Measurements from ENCODE around the gene IZUMO4. TPM values are rescaled to one million over a fixed set of nuclear protein-coding genes. Genes with fewer than 3 reads are reported as not detected.

Gene IZUMO4
- total and polyA plus RNA-seq, 7 experiments from 2014 or later, result 0.73 to 26.8 (median 15.4) TPM

DNA sequence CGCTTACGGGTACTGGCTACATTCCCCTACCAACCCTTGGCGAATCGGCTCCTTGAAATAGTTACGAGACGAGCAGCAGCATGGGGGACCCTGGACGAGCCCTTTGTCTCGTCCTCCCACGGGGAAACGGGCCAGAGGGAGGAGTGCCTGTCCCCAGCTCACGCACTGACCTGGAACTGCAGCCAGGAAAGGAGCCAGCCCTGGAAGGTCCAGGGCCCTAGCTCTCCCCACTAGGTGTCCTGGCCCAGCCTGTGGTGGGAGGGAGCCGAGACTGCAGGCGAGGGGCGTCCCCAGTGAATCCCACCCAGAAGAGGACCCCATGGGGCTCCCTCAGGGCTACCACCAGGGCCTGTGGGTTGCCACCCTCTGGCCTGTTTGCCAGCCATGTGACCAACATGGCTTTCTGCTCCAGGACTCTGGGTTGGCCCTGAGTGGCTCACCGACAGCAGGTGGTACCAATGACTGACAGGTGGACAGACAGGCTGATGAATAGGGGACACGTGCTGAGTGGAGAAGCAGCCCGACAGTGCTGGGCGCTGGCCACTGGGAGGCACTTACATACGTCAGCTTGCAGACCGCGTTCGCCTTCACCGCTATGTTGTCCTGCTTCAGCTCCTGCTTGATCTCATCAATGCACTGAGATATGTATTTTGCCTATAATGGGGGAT lies 41.5 kb downstream of the IZUMO4 start:
- intact Hi-C loops (cut with micrococcal nuclease), result no loop called here
- peaks cover 0 to 49% (median 7%) of the 10 kb centered on the region in 3 experiments for H3K36me3 ChIP-seq (ENCODE audit: control insufficient read depth in 2 of 3, insufficient read depth in 3 of 3, low read length in 3 of 3)
- H3K27ac ChIP-seq (ENCODE audit: low read depth, low read length), result no peak overlapping the region
- Mint-ChIP-seq H3K27me3 (no peaks in the 10 kb centered on the region), H3K36me3 (peaks cover 0 to 8% (median 2%) of the 10 kb centered on the region in 5 donors), H3K9me3 (no peaks in the 10 kb centered on the region), H3K27ac (no peak overlapping the region), H3K4me1 (peaks cover 0 to 8% (median 5%) of the 10 kb centered on the region in 7 donors), H3K4me3 (no peak overlapping the region)
- no peak overlapping the region for H3K4me3 ChIP-seq (ENCODE audit: low read length)
- POLR2A ChIA-PET, result no interaction called here
- CTCF ChIA-PET, result no interaction called here
- ATAC-seq (no peak), DNase-seq (no peak)
- H3K4me1 ChIP-seq (ENCODE audit: control insufficient read depth in 2 of 2, insufficient read depth in 2 of 2, low read length in 2 of 2), result no peaks in the 10 kb centered on the region
- H3K27me3 ChIP-seq (ENCODE audit: control insufficient read depth in 2 of 2, insufficient read depth in 2 of 2, low read length in 2 of 2), result no peaks in the 10 kb centered on the region
- H3K9me3 ChIP-seq (ENCODE audit: control insufficient read depth in 2 of 3, low read length in 3 of 3), result no peaks in the 10 kb centered on the region

DNA sequence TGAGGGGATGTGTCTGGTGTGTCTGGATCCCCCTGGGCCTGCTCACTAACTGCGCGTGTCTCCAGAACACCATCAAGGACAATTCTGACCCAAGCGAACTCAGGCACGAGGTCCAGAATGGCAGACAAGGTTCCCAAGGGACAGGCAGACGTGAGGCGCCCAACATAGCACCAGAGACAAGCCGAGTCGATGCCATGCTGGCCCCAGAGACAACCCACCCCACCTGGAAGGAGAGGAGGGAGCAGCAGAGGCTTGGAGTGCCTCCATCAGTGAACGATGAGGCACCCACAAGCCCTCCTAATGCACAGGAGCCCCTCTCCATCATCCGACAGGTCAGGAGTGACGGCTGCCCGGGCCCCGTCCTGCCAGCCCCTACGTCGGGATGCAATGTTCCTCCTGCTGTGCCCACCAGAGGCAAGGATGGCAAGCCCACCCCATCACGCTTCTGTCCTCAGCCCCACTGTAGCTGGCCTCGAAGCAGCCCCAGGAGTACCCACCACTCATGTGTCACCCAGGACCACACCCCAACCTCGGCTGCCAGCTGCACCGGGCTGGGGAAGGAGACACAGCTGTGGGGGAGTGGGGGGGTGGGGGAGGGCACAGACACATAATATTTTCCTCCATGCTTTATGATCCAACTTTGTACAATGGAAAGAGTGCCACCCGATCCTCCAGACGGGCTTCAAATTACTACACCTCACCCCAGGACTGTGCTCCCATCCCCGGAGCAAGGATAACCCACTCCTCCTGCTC lies 42.8 kb downstream of the IZUMO4 start:
- Mint-ChIP-seq H3K27ac (no peak overlapping the region), H3K4me3 (no peak overlapping the region), H3K9me3 (no peaks in the 10 kb centered on the region), H3K4me1 (peaks cover 0 to 21% (median 9%) of the 10 kb centered on the region in 7 donors), H3K27me3 (no peaks in the 10 kb centered on the region), H3K36me3 (peaks cover 0 to 7% (median 2%) of the 10 kb centered on the region in 5 donors)
- Histone ChIP-seq H3K4me1 (ENCODE audit: control insufficient read depth in 2 of 2, insufficient read depth in 2 of 2, low read length in 2 of 2) (no peaks in the 10 kb centered on the region), H3K36me3 (ENCODE audit: control insufficient read depth in 2 of 3, insufficient read depth in 3 of 3, low read length in 3 of 3) (peaks cover 0 to 49% (median 7%) of the 10 kb centered on the region in 3 experiments), H3K4me3 (ENCODE audit: low read length) (no peak overlapping the region), H3K27me3 (ENCODE audit: control insufficient read depth in 2 of 2, insufficient read depth in 2 of 2, low read length in 2 of 2) (no peaks in the 10 kb centered on the region), H3K9me3 (ENCODE audit: control insufficient read depth in 2 of 3, low read length in 3 of 3) (no peaks in the 10 kb centered on the region), H3K27ac (ENCODE audit: low read depth, low read length) (no peak overlapping the region)
- ChIA-PET POLR2A (no interaction called here), CTCF (no interaction called here)
- intact Hi-C loops (cut with micrococcal nuclease), result no loop called here
- DNase-seq (no peak), ATAC-seq (no peak)

DNA sequence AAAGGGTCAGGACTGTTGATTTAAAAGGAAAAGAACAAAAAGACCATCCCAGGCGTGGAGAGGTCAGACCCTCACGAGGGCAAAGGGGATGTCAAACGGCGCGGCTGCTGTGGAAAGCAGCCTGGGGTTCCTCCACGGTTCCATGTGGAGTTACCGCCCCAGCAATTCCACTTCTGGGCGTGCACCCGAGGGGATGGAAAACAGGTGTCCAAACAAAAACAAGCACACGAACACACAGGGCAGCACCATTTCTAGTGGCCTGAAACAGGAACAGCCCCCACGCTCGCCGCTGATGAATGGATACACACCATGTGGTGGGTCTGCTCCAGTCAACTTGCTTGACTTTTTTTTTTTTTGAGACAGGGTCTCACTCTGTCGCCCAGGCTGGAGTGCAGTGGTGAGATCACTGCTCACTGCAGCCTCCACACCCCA lies 43.4 kb downstream of the IZUMO4 start:
- no peak overlapping the region for H3K4me3 Mint-ChIP-seq
- peaks cover 5 to 27% (median 14%) of the 10 kb centered on the region in 7 donors for H3K4me1 Mint-ChIP-seq
- no peaks in the 10 kb centered on the region for H3K9me3 Mint-ChIP-seq
- no peak overlapping the region for H3K4me3 ChIP-seq (ENCODE audit: low read length)
- ATAC-seq (no peak), DNase-seq (no peak)
- peaks cover 0 to 54% (median 7%) of the 10 kb centered on the region in 3 experiments for H3K36me3 ChIP-seq (ENCODE audit: control insufficient read depth in 2 of 3, insufficient read depth in 3 of 3, low read length in 3 of 3)
- intact Hi-C loops (cut with micrococcal nuclease), result no loop called here
- no peaks in the 10 kb centered on the region for H3K27me3 Mint-ChIP-seq
- no peak overlapping the region for H3K27ac ChIP-seq (ENCODE audit: low read depth, low read length)
- peaks cover 0 to 7% (median 2%) of the 10 kb centered on the region in 5 donors for H3K36me3 Mint-ChIP-seq
- ChIA-PET POLR2A (no interaction called here), CTCF (no interaction called here)
- H3K27ac Mint-ChIP-seq, result no peak overlapping the region
- no peaks in the 10 kb centered on the region for H3K27me3 ChIP-seq (ENCODE audit: control insufficient read depth in 2 of 2, insufficient read depth in 2 of 2, low read length in 2 of 2)
- H3K9me3 ChIP-seq (ENCODE audit: control insufficient read depth in 2 of 3, low read length in 3 of 3), result no peaks in the 10 kb centered on the region
- peaks cover 0 to 4% of the 10 kb centered on the region in 2 donors for H3K4me1 ChIP-seq (ENCODE audit: control insufficient read depth in 2 of 2, insufficient read depth in 2 of 2, low read length in 2 of 2)

DNA sequence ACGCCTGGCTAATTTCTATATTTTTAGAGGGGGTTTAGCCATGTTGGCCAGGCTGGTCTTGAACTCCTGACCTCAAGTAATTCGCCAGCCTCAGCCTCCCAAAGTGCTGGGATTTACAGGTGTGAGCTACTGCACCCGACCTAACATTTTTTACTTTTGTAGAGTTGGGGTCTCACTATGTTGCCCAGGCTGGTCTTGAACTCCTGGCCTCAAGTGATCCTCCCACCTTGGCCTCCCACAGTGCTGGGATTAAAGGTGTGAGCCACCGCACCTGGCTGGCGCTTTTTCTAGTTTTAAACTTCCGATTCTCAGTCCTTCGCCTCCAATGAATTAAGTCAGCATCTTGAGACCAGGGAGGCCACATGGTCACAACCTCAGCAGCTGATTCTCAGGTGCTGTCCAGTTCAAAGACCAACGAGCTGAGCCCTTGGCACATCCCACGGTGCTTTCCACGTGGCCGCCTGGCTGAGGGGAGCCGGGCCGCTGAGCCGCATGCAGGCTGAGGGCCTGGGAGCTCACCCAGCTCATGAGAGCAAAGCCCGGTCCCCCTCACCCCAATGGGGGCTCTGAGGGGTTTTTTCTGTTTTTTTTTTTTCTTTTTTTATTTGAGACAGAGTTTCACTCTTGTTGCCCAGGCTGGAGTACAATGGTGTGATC lies 45.6 kb downstream of the IZUMO4 start:
- H3K4me1 ChIP-seq (ENCODE audit: control insufficient read depth in 2 of 2, insufficient read depth in 2 of 2, low read length in 2 of 2), result peaks cover 4 to 12% of the 10 kb centered on the region in 2 donors
- Mint-ChIP-seq H3K4me3 (no peak overlapping the region), H3K4me1 (peaks cover 12 to 46% (median 26%) of the 10 kb centered on the region in 7 donors), H3K36me3 (peaks cover 0 to 3% (median 0%) of the 10 kb centered on the region in 5 donors), H3K9me3 (no peaks in the 10 kb centered on the region), H3K27me3 (no peaks in the 10 kb centered on the region), H3K27ac (no peak overlapping the region)
- no peak for ATAC-seq
- no peaks in the 10 kb centered on the region for H3K9me3 ChIP-seq (ENCODE audit: control insufficient read depth in 2 of 3, low read length in 3 of 3)
- intact Hi-C loops (cut with micrococcal nuclease), result no loop called here
- ChIA-PET POLR2A (no interaction called here), CTCF (interaction anchor here (0.7 kb wide), 1 partner anchor 485 kb away, joined by 3 read pairs; no protein-coding TSS in a partner anchor)
- H3K36me3 ChIP-seq (ENCODE audit: control insufficient read depth in 2 of 3, insufficient read depth in 3 of 3, low read length in 3 of 3), result peaks cover 0 to 46% (median 4%) of the 10 kb centered on the region in 3 experiments
- no peak overlapping the region for H3K27ac ChIP-seq (ENCODE audit: low read depth, low read length)
- DNase-seq, result no peak
- H3K27me3 ChIP-seq (ENCODE audit: control insufficient read depth in 2 of 2, insufficient read depth in 2 of 2, low read length in 2 of 2), result no peaks in the 10 kb centered on the region
- H3K4me3 ChIP-seq (ENCODE audit: low read length), result no peak overlapping the region

DNA sequence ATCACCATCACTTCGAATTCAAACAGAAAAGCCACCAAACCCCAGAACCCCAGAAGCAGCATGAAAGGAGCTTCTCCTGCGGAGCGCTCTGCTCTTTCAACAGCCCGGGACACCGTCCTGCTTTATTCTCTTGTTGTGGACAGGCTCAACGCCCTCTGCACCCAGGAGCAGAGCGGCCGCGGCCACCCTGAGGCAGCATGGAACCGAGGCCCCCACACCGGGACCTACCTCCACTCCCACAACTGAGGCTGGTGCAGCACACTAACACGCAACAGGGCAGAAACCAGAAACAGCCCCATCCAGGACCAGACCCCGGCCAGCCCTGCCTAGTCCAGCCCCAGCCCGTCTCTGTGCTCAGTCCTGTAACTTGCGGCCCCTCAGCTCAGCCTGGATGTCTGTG lies 47.5 kb downstream of the IZUMO4 start:
- Mint-ChIP-seq H3K27ac (no peak overlapping the region), H3K4me1 (peaks cover 20 to 63% (median 31%) of the 10 kb centered on the region in 7 donors)
- POLR2A ChIA-PET, result no interaction called here

DNA sequence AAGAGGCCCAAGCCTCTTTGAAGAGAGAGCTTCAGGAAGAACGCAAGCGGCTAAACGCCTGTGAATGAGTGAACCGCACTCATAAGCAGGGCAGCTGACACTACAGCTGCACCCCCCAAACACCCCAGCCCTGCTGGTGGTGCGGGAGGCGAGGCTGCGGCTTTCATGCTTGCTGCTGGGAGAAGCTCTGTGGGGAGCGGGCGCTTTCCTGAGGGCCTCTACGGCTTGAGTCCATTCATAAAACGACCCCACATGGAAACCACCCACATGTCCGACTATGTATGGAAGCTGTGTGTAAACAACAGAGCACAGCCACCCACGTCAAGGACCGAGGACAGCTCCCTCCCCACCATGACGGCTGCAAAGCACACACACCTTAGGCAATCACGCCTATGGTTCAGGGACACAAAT lies 49.1 kb downstream of the IZUMO4 start:
- H3K4me1 Mint-ChIP-seq, result peaks cover 33 to 76% (median 43%) of the 10 kb centered on the region in 7 donors
- no peaks in the 10 kb centered on the region for H3K9me3 Mint-ChIP-seq
- H3K27me3 Mint-ChIP-seq, result no peaks in the 10 kb centered on the region
- Histone ChIP-seq H3K27me3 (ENCODE audit: control insufficient read depth in 2 of 2, insufficient read depth in 2 of 2, low read length in 2 of 2) (no peaks in the 10 kb centered on the region), H3K4me3 (ENCODE audit: low read length) (no peak overlapping the region), H3K36me3 (ENCODE audit: control insufficient read depth in 2 of 3, insufficient read depth in 3 of 3, low read length in 3 of 3) (peaks cover 0 to 20% (median 0%) of the 10 kb centered on the region in 3 experiments), H3K9me3 (ENCODE audit: control insufficient read depth in 2 of 3, low read length in 3 of 3) (no peaks in the 10 kb centered on the region), H3K4me1 (ENCODE audit: control insufficient read depth in 2 of 2, insufficient read depth in 2 of 2, low read length in 2 of 2) (peaks cover 28 to 30% of the 10 kb centered on the region in 2 donors), H3K27ac (ENCODE audit: low read depth, low read length) (peak overlapping the region; percentile 13)
- ChIA-PET POLR2A (no interaction called here), CTCF (interaction anchor here (0.6 kb wide), 1 partner anchor 143 kb away, joined by 3 read pairs; no protein-coding TSS in a partner anchor)
- peak overlapping the region in 3 of 9 donors; percentile 33 to 73 (median 64) for H3K27ac Mint-ChIP-seq
- peak in 1 of 9 donors; percentile 22 for DNase-seq
- peak overlapping the region in 9 of 10 donors; percentile 14 to 68 (median 49) for H3K4me3 Mint-ChIP-seq
- intact Hi-C loops (cut with micrococcal nuclease), result no loop called here
- ATAC-seq, result no peak
- H3K36me3 Mint-ChIP-seq, result peaks cover 0 to 2% (median 0%) of the 10 kb centered on the region in 5 donors

More for the DNA sequence above, 47.5 kb downstream of the IZUMO4 start:
- Histone ChIP-seq H3K9me3 (ENCODE audit: control insufficient read depth in 2 of 3, low read length in 3 of 3) (no peaks in the 10 kb centered on the region), H3K4me1 (ENCODE audit: control insufficient read depth in 2 of 2, insufficient read depth in 2 of 2, low read length in 2 of 2) (peaks cover 16 to 19% of the 10 kb centered on the region in 2 donors), H3K27ac (ENCODE audit: low read depth, low read length) (no peak overlapping the region), H3K27me3 (ENCODE audit: control insufficient read depth in 2 of 2, insufficient read depth in 2 of 2, low read length in 2 of 2) (no peaks in the 10 kb centered on the region), H3K36me3 (ENCODE audit: control insufficient read depth in 2 of 3, insufficient read depth in 3 of 3, low read length in 3 of 3) (peaks cover 0 to 29% (median 0%) of the 10 kb centered on the region in 3 experiments), H3K4me3 (ENCODE audit: low read length) (no peak overlapping the region)
- CTCF ChIA-PET, result no interaction called here
- Mint-ChIP-seq H3K4me3 (peak overlapping the region in 2 of 10 donors; percentile 16 to 27), H3K27me3 (no peaks in the 10 kb centered on the region), H3K9me3 (no peaks in the 10 kb centered on the region), H3K36me3 (no peaks in the 10 kb centered on the region)
- DNase-seq (no peak), ATAC-seq (no peak)
- intact Hi-C loops (cut with micrococcal nuclease), result no loop called here

Measured in naive thymus-derived CD4-positive, alpha-beta T cell (primary cell).